HepG2 (cell line): ENCODE measurements around the gene SSC4D. TPM values are rescaled to one million over a fixed set of nuclear protein-coding genes. Genes with fewer than 3 reads are reported as not detected.
A peak's percentile ranks its signal among the peaks of the same experiment; 100 is the strongest.

Source experiments
- ARID4A ChIP-seq: sonication (generic); formaldehyde crosslinking; IDR thresholded peaks from 2 replicates; pipeline ENCODE4 v1.5.0; 2020; ENCODE audit warnings: mild to moderate bottlenecking, missing genetic modification reagents, borderline replicate concordance
- BCL3 ChIP-seq: sonication (generic); formaldehyde crosslinking; IDR thresholded peaks from 2 replicates; pipeline ENCODE4 v1.5.1; 2020; ENCODE audit warnings: mild to moderate bottlenecking, missing genetic modification reagents, moderate library complexity
- HNF4G ChIP-seq, 2 experiments: sonication (generic) in 1 of 2; formaldehyde crosslinking in 1 of 2; IDR thresholded peaks; 2 replicates each; pipeline versions ENCODE4 v1.4.0 to v1.6.1; 2011 to 2020; ENCODE audit warnings: borderline replicate concordance in 2 of 2, low read depth in 2 of 2, mild to moderate bottlenecking in 2 of 2, low read length in 1 of 2, missing genetic modification reagents in 1 of 2, moderate library complexity in 1 of 2
- KLF15 ChIP-seq: sonication (generic); formaldehyde crosslinking; IDR thresholded peaks from 2 replicates; pipeline ENCODE4 v1.8.1; 2023; ENCODE audit warnings: borderline replicate concordance, mild to moderate bottlenecking, inconsistent platforms, missing genetic modification reagents, mixed read lengths
- NR1H2 ChIP-seq: sonication (generic); formaldehyde crosslinking; IDR thresholded peaks from 2 replicates; pipeline ENCODE4 v1.8.1; 2022; ENCODE audit warnings: low read depth, missing genetic modification reagents, borderline replicate concordance
- PAF1 ChIP-seq: IDR thresholded peaks from 2 replicates; pipeline ENCODE4 v1.6.1; 2016; ENCODE audit warnings: missing genetic modification reagents, missing compliant biosample characterization
- PHF8 ChIP-seq: sonication (generic); formaldehyde crosslinking; IDR thresholded peaks from 2 replicates; pipeline ENCODE4 v1.5.0; 2020; ENCODE audit warnings: missing genetic modification reagents
- SETDB1 ChIP-seq: sonication (generic); formaldehyde crosslinking; IDR thresholded peaks from 2 replicates; pipeline ENCODE4 v1.5.1; 2020; ENCODE audit warnings: missing genetic modification reagents, mild to moderate bottlenecking, borderline replicate concordance
- SRSF1 ChIP-seq: fragments of 200-400 bp; formaldehyde crosslinking; optimal IDR thresholded peaks from 2 replicates; pipeline ENCODE3; 2017; ENCODE audit warnings: mild to moderate bottlenecking, low read depth, low read length, moderate library complexity
- THYN1 ChIP-seq: sonication (generic); formaldehyde crosslinking; IDR thresholded peaks from 2 replicates; pipeline ENCODE4 v1.8.1; 2023; ENCODE audit warnings: low read depth, mild to moderate bottlenecking, moderate library complexity, missing genetic modification reagents, borderline replicate concordance
- ZFP37 ChIP-seq: sonication (generic); formaldehyde crosslinking; IDR thresholded peaks from 2 replicates; pipeline ENCODE4 v1.4.0; 2020; ENCODE audit warnings: missing genetic modification reagents, borderline replicate concordance
- ZNF10 ChIP-seq: sonication (generic); formaldehyde crosslinking; IDR thresholded peaks from 2 replicates; pipeline ENCODE4 v1.4.0; 2020; ENCODE audit warnings: mild to moderate bottlenecking, low read depth, missing genetic modification reagents, borderline replicate concordance
- ZNF280B ChIP-seq: sonication (generic); formaldehyde crosslinking; IDR thresholded peaks from 2 replicates; pipeline ENCODE4 v1.5.0; 2020; ENCODE audit warnings: missing genetic modification reagents, mild to moderate bottlenecking, borderline replicate concordance
- ZNF510 ChIP-seq: sonication (generic); formaldehyde crosslinking; IDR thresholded peaks from 2 replicates; pipeline ENCODE4 v1.4.0; 2020; ENCODE audit warnings: low read depth, mild to moderate bottlenecking, missing genetic modification reagents
- ZNF570 ChIP-seq: sonication (generic); formaldehyde crosslinking; IDR thresholded peaks from 2 replicates; pipeline ENCODE4 v1.4.0; 2020; ENCODE audit warnings: mild to moderate bottlenecking, missing genetic modification reagents, borderline replicate concordance
- ZNF768 ChIP-seq: sonication (generic); formaldehyde crosslinking; IDR thresholded peaks from 2 replicates; pipeline ENCODE4 v1.4.0; 2020; ENCODE audit warnings: missing genetic modification reagents
- ZNF782 ChIP-seq: sonication (generic); formaldehyde crosslinking; IDR thresholded peaks from 2 replicates; pipeline ENCODE4 v1.4.0; 2020; ENCODE audit warnings: missing genetic modification reagents, mild to moderate bottlenecking, borderline replicate concordance
- polyA plus RNA-seq, 8 experiments: library from polyadenylated mRNA; depleted of rRNA in 3 of 8; stranded (reverse) in 7 of 8; unstranded in 1 of 8; fragments of >200 nt; fragmentation: Illumina TruSeq in 4 of 8; extraction: Trizol in 4 of 8; gene quantifications; 2 replicates each; pipeline versions ENCODE4 v1.2.1 to v1.2.3, GENCODE V29; 2011 to 2016; ENCODE audit warnings: low read depth in 4 of 8, missing spikeins in 1 of 8, mixed read lengths in 1 of 8; ENCODE audit not compliant: insufficient read depth in 1 of 8
- total RNA-seq, 5 experiments: library from RNA; depleted of rRNA; stranded (reverse); fragments of >200 nt; fragmentation: Illumina TruSeq; extraction: Trizol; gene quantifications; 2 replicates each; pipeline ENCODE4 v1.2.3, GENCODE V29; 2016; ENCODE audit warnings: low read depth in 1 of 5
- TF ChIP-seq, protein P1 (sequence below): sonication (generic); formaldehyde crosslinking; IDR thresholded peaks from 2 replicates; pipeline ENCODE4 v1.4.0; 2020; ENCODE audit warnings: missing genetic modification reagents, low read depth, mild to moderate bottlenecking, borderline replicate concordance

SSC4D gene
- total and polyA plus RNA-seq, 2 of the 13 experiments (the other 11 are each of a cell fraction or from before 2014, with no cell fraction given) = 33.3 to 63.8 TPM

- TF ChIP-seq BCL3 (CRISPR knock-in tag) (peak; percentile 66; the same call in 1 of the 2 replicates), SRSF1 (peak; percentile 23), NR1H2 (no peak), THYN1 (CRISPR knock-in tag) (no peak), ZNF280B (CRISPR knock-in tag) (no peak), ZFP37 (CRISPR knock-in tag) (no peak; the same call in 1 of the 2 replicates), ZNF570 (CRISPR knock-in tag) (no peak), ZNF10 (CRISPR knock-in tag) (no peak), PAF1 (CRISPR knock-in tag) (no peak), ZNF768 (CRISPR knock-in tag) (peak; percentile 78; the same call in 1 of the 2 replicates), ZNF510 (CRISPR knock-in tag) (no peak), PHF8 (CRISPR knock-in tag) (peak; percentile 93), SETDB1 (no peak), KLF15 (CRISPR knock-in tag) (no peak; the same call in 1 of the 2 replicates), HNF4G (IDR thresholded peaks at IDR 0.05; ENCODE audit: borderline replicate concordance, low read depth, low read length) (no peak), HNF4G (CRISPR knock-in tag; IDR thresholded peaks at IDR 0.05; ENCODE audit: borderline replicate concordance, low read depth) (no peak), ARID4A (CRISPR knock-in tag) (peak; percentile 96), ZNF782 (CRISPR knock-in tag) (no peak)
- TF ChIP-seq, protein P1, sequence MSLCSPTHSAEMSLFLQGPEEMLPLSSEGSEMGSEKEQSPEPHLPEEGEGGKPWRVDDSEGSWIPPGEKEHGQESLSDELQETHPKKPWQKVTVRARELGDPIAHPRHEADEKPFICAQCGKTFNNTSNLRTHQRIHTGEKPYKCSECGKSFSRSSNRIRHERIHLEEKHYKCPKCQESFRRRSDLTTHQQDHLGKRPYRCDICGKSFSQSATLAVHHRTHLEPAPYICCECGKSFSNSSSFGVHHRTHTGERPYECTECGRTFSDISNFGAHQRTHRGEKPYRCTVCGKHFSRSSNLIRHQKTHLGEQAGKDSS (CRISPR knock-in tag) = no peak
Observed at GRCh38 chr7:76358481-76359110, 50.9 kb downstream of the SSC4D start, which contains the start of gene YWHAG (continued).
